ENCODE measurements around the gene USP12.

Gene USP12

GRCh38 chr13:27065582-27065981 is 106.0 kb downstream of the USP12 start:
- TF ChIP-seq CTCF (IDR thresholded peaks at IDR 0.05; ENCODE audit: low read depth, low read length) = no peak

GRCh38 chr13:27064252-27064995 is 107.2 kb downstream of the USP12 start:
- no peak for DNase-seq (ENCODE audit: extremely low read depth, low read depth)
- TF ChIP-seq CTCF (IDR thresholded peaks at IDR 0.05; ENCODE audit: low read depth, low read length) = no peak

More at GRCh38 chr13:27065582-27065981, 106.0 kb downstream of the USP12 start:
- no peak for DNase-seq (ENCODE audit: extremely low read depth, low read depth)

- no peak for DNase-seq (ENCODE audit: extremely low read depth, low read depth)
- TF ChIP-seq CTCF (IDR thresholded peaks at IDR 0.05; ENCODE audit: low read depth, low read length) = no peak
These were observed 113.8 kb downstream of the USP12 start for GRCh38 chr13:27057817-27058216.

- no peak for TF ChIP-seq CTCF (IDR thresholded peaks at IDR 0.05; ENCODE audit: low read depth, low read length)
- DNase-seq (ENCODE audit: extremely low read depth, low read depth) = no peak
These were observed 116.1 kb downstream of the USP12 start for GRCh38 chr13:27055526-27055925.

GRCh38 chr13:27054760-27055159 is 116.9 kb downstream of the USP12 start:
- TF ChIP-seq CTCF (IDR thresholded peaks at IDR 0.05; ENCODE audit: low read depth, low read length) = no peak
- DNase-seq (ENCODE audit: extremely low read depth, low read depth) = no peak

GRCh38 chr13:27053902-27054595 is 117.6 kb downstream of the USP12 start:
- peak; percentile 49 for DNase-seq (ENCODE audit: extremely low read depth, low read depth)
- TF ChIP-seq CTCF (IDR thresholded peaks at IDR 0.05; ENCODE audit: low read depth, low read length) = no peak

GRCh38 chr13:27053210-27053884 is 118.3 kb downstream of the USP12 start:
- DNase-seq (ENCODE audit: extremely low read depth, low read depth) = no peak

More at GRCh38 chr13:27053210-27053884, 118.3 kb downstream of the USP12 start:
- no peak for TF ChIP-seq CTCF (IDR thresholded peaks at IDR 0.05; ENCODE audit: low read depth, low read length)

All from AG09319 (cell line).